PC-3 (cell line): ENCODE results near the gene CPSF3.
"Not testable (repeated sequence)": the region's sequence is repeated elsewhere in the genome, so short reads cannot be mapped to it uniquely, and the experiment has no call there.

ENCODE experiments used
- EZH2 ChIP-seq: fragments of 300-600 bp; sonication (generic); IDR thresholded peaks from one replicate; pipeline ENCODE4 v1.6.1; 2017; ENCODE audit warnings: antibody characterized with exemption, mild to moderate bottlenecking, low read length; ENCODE audit not compliant: unreplicated experiment
- EZH2phosphoT487 ChIP-seq: fragments of 300-600 bp; sonication (generic); IDR thresholded peaks from 2 replicates; pipeline ENCODE4 v1.6.1; 2018; ENCODE audit warnings: mild to moderate bottlenecking, antibody characterized with exemption, low read length, borderline replicate concordance
- TF ChIP-seq, protein P1 (sequence below): fragments of 300-600 bp; sonication (generic); conservative IDR thresholded peaks from 2 replicates; pipeline ENCODE4 v1.5.1; 2017; ENCODE audit warnings: antibody characterized with exemption, low read depth, mild to moderate bottlenecking, low read length

DNA sequence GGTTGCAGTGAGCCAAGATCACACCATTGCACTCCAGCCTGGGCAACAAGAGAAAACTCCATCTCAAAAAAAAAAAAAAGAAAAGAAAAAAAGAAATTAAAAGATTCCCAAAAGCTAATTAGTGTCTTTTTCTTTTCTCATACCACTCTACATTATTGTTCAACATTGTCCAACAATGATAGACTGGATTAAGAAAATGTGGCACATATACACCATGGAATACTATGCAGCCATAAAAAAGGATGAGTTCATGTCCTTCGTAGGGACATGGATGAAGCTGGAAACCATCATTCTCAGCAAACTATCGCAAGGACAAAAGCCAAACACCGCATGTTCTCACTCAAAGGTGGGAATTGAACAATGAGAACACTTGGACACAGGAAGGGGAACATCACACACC lies 90.5 kb downstream of the CPSF3 start:
- TF ChIP-seq EZH2, EZH2phosphoT487: not testable (repeated sequence)
- TF ChIP-seq, protein P1, sequence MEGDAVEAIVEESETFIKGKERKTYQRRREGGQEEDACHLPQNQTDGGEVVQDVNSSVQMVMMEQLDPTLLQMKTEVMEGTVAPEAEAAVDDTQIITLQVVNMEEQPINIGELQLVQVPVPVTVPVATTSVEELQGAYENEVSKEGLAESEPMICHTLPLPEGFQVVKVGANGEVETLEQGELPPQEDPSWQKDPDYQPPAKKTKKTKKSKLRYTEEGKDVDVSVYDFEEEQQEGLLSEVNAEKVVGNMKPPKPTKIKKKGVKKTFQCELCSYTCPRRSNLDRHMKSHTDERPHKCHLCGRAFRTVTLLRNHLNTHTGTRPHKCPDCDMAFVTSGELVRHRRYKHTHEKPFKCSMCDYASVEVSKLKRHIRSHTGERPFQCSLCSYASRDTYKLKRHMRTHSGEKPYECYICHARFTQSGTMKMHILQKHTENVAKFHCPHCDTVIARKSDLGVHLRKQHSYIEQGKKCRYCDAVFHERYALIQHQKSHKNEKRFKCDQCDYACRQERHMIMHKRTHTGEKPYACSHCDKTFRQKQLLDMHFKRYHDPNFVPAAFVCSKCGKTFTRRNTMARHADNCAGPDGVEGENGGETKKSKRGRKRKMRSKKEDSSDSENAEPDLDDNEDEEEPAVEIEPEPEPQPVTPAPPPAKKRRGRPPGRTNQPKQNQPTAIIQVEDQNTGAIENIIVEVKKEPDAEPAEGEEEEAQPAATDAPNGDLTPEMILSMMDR = not testable (repeated sequence)
